ENCODE data around the gene MR1.

MR1 gene

DNA sequence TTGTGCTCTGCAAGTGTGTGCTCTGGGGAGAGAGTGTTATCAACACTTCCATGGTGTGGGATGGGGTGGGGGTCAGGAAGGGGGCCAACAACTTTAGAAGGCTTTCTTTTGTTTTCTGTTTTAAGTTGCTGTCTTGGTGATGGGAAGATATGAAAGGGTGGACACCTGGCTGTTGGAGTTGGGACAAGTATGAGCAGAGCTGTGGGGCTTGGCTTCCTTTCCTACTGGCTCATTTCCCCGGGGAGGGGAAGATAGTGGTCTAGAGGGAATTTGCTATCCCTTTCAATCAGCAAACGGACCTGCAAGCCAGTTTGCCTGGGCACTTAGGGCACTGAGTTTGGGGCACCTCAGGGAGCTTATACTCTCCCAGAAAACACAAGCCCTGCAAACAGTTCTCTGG lies 73.9 kb downstream of the MR1 start:
- DNase-seq (ENCODE audit: low read depth in 2 of 2): no peak

DNA sequence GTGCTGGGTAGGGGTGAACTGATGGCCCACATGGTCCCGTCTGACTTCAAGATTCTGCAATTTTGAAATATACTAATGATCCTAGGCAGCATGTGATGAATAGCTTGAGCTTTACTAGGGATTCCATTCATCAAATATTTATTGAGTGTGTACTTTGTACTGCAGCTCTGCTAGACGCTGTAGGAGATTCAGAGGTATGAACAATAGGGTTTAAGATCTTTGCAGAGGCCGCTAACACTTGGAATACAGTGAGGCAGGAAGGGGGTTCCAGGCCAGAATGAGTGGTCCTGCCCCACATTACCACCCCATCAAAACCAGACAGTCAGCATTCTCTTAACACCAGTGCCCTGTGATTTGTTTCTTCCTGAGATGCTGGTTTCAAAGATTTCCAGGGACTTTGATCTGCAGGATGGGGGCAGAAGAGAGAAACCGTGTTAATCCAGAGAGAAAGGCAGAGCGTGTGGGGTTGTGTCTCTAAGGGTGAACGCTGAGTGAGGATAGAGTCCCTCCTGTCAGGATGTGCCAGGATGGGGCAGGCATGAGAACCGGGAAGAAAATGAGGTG lies 74.6 kb downstream of the MR1 start:
- no peak for DNase-seq (ENCODE audit: low read depth in 2 of 2)

DNA sequence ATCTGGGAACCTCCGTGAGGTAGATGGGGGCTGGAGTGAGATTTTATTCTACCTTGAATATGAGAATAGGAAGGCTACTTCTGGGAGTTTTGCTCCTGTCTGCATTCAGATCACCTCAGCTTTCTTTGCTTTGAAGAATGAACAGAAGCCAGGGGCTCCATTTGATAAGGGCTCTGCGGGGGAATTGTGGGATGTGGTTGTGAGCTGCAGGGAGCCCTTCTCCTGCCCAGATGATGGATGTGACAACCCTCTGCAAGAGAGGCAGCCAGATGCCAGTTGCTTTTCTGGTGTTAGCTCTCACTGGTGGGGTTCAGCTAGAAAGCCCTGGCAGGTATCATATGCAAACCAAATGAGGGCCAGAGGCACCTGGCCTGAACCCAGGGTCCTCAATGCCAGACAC lies 76.2 kb downstream of the MR1 start:
- no peak for DNase-seq (ENCODE audit: low read depth in 2 of 2)
